Activated naive CD8-positive, alpha-beta T cell treated with anti-CD3 and anti-CD28 coated beads, Interleukin-2, amount 10 ng/mL, durations not matched to agents 7 days and 5 days (primary cell): ENCODE data around the gene KANSL1L. TPM values are rescaled to one million over a fixed set of nuclear protein-coding genes. Genes with fewer than 3 reads are reported as not detected.

Experiments used
- ATAC-seq: fragments of 150-1000 bp; cut with Tn5 transposase; one replicate; pipeline ENCODE4 v1.10.0; 2021; ENCODE audit warnings: low read depth, moderate library complexity
- POLR2A ChIA-PET: fragments of 350-600 bp; sonication (Branson Sonifier 250); formaldehyde crosslinking; loops from one replicate; lab custom pipeline; 2021; ENCODE audit warnings: antibody characterized with exemption; lab: Charles Lee
- DNase-seq: peaks from one replicate; pipeline ENCODE4 v3.0.0; 2021
- H3K27ac Mint-ChIP-seq: one replicate; pipeline ENCODE4 v1.8.0; 2022; ENCODE audit warnings: mild to moderate bottlenecking, mixed read lengths
- H3K27me3 Mint-ChIP-seq: one replicate; pipeline ENCODE4 v1.8.0; 2022; ENCODE audit warnings: mild to moderate bottlenecking, moderate library complexity, mixed read lengths
- H3K36me3 Mint-ChIP-seq: one replicate; pipeline ENCODE4 v1.8.0; 2021; ENCODE audit warnings: mild to moderate bottlenecking, mixed read lengths
- H3K4me1 Mint-ChIP-seq: one replicate; pipeline ENCODE4 v1.8.0; 2021; ENCODE audit warnings: mixed read lengths
- H3K4me3 Mint-ChIP-seq: one replicate; pipeline ENCODE4 v1.8.0; 2022; ENCODE audit warnings: mild to moderate bottlenecking, moderate library complexity, mixed read lengths
- H3K9me3 Mint-ChIP-seq: one replicate; pipeline ENCODE4 v1.8.0; 2021; ENCODE audit warnings: mixed read lengths
- total RNA-seq, 2 experiments: library from RNA; stranded (reverse); gene quantifications; one replicate each; pipeline ENCODE4 v1.2.3, GENCODE V29; 2021

Gene KANSL1L
- total RNA-seq, 2 experiments from 2014 or later, result 6.5 to 10.2 TPM

GRCh38 chr2:210028178-210028577 is 143.0 kb downstream of the KANSL1L start:
- POLR2A ChIA-PET, result no interaction called here
- H3K4me3 Mint-ChIP-seq, result no peak overlapping the region

GRCh38 chr2:210027608-210028007 is 143.6 kb downstream of the KANSL1L start:
- Mint-ChIP-seq H3K4me1 (no peaks in the 10 kb centered on the region), H3K9me3 (no peaks in the 10 kb centered on the region), H3K4me3 (no peak overlapping the region), H3K36me3 (peaks cover 31% of the 10 kb centered on the region), H3K27ac (no peak overlapping the region), H3K27me3 (no peaks in the 10 kb centered on the region)
- POLR2A ChIA-PET, result no interaction called here
- ATAC-seq (no peak), DNase-seq (no peak)

More at GRCh38 chr2:210028178-210028577, 143.0 kb downstream of the KANSL1L start:
- ATAC-seq, result no peak
- Mint-ChIP-seq H3K27me3 (no peaks in the 10 kb centered on the region), H3K9me3 (no peaks in the 10 kb centered on the region), H3K4me1 (no peaks in the 10 kb centered on the region), H3K27ac (no peak overlapping the region), H3K36me3 (peaks cover 29% of the 10 kb centered on the region)
- no peak for DNase-seq

GRCh38 chr2:210022824-210023223 is 148.4 kb downstream of the KANSL1L start:
- ATAC-seq, result no peak
- Mint-ChIP-seq H3K27ac (no peak overlapping the region), H3K4me1 (no peaks in the 10 kb centered on the region), H3K9me3 (no peaks in the 10 kb centered on the region), H3K36me3 (peaks cover 31% of the 10 kb centered on the region), H3K27me3 (no peaks in the 10 kb centered on the region), H3K4me3 (no peak overlapping the region)
- POLR2A ChIA-PET, result no interaction called here
- DNase-seq, result no peak

- Mint-ChIP-seq H3K27me3 (no peaks in the 10 kb centered on the region), H3K4me3 (no peak overlapping the region), H3K36me3 (peaks cover 30% of the 10 kb centered on the region), H3K9me3 (no peaks in the 10 kb centered on the region), H3K27ac (no peak overlapping the region), H3K4me1 (peaks cover 2% of the 10 kb centered on the region)
- POLR2A ChIA-PET, result no interaction called here
- ATAC-seq (no peak), DNase-seq (no peak)
These were observed 151.1 kb downstream of the KANSL1L start for GRCh38 chr2:210020138-210020537.

GRCh38 chr2:210009896-210010295 is 161.3 kb downstream of the KANSL1L start:
- ATAC-seq (no peak), DNase-seq (no peak)
- no peak overlapping the region for H3K4me3 Mint-ChIP-seq
- H3K27me3 Mint-ChIP-seq, result no peaks in the 10 kb centered on the region
- H3K36me3 Mint-ChIP-seq, result peaks cover 37% of the 10 kb centered on the region
- POLR2A ChIA-PET, result no interaction called here
- no peaks in the 10 kb centered on the region for H3K9me3 Mint-ChIP-seq
- peaks cover 30% of the 10 kb centered on the region for H3K4me1 Mint-ChIP-seq
- H3K27ac Mint-ChIP-seq, result no peak overlapping the region

- ATAC-seq, result no peak
- no peak overlapping the region for H3K27ac Mint-ChIP-seq
- no peak for DNase-seq
- no peak overlapping the region for H3K4me3 Mint-ChIP-seq
- no peaks in the 10 kb centered on the region for H3K9me3 Mint-ChIP-seq
- peaks cover 36% of the 10 kb centered on the region for H3K4me1 Mint-ChIP-seq
- H3K36me3 Mint-ChIP-seq, result peaks cover 36% of the 10 kb centered on the region
- no peaks in the 10 kb centered on the region for H3K27me3 Mint-ChIP-seq
- POLR2A ChIA-PET, result no interaction called here
These were observed 162.1 kb downstream of the KANSL1L start for GRCh38 chr2:210009126-210009525.

- H3K4me1 Mint-ChIP-seq, result peaks cover 45% of the 10 kb centered on the region
- POLR2A ChIA-PET, result no interaction called here
- H3K36me3 Mint-ChIP-seq, result peaks cover 36% of the 10 kb centered on the region
- DNase-seq (no peak), ATAC-seq (no peak)
- H3K27me3 Mint-ChIP-seq, result no peaks in the 10 kb centered on the region
- no peak overlapping the region for H3K27ac Mint-ChIP-seq
- H3K4me3 Mint-ChIP-seq, result no peak overlapping the region
- H3K9me3 Mint-ChIP-seq, result no peaks in the 10 kb centered on the region
These were observed 163.3 kb downstream of the KANSL1L start for GRCh38 chr2:210007895-210008294.

GRCh38 chr2:210004881-210005280 is 166.3 kb downstream of the KANSL1L start:
- DNase-seq, result no peak
- Mint-ChIP-seq H3K9me3 (peaks cover 2% of the 10 kb centered on the region), H3K4me3 (peak overlapping the region; percentile 42), H3K4me1 (peaks cover 51% of the 10 kb centered on the region), H3K27me3 (no peaks in the 10 kb centered on the region), H3K36me3 (peaks cover 23% of the 10 kb centered on the region), H3K27ac (no peak overlapping the region)
- POLR2A ChIA-PET, result no interaction called here
- no peak for ATAC-seq

- Mint-ChIP-seq H3K27me3 (no peaks in the 10 kb centered on the region), H3K4me3 (peak overlapping the region; percentile 98), H3K4me1 (peaks cover 53% of the 10 kb centered on the region), H3K36me3 (peaks cover 17% of the 10 kb centered on the region), H3K27ac (peak overlapping the region; percentile 92), H3K9me3 (peaks cover 2% of the 10 kb centered on the region)
- DNase-seq, result no peak
- no peak for ATAC-seq
- POLR2A ChIA-PET, result no interaction called here
These were observed 167.8 kb downstream of the KANSL1L start for GRCh38 chr2:210003359-210003758.

GRCh38 chr2:210002158-210003157 is 168.8 kb downstream of the KANSL1L start, which contains the start of gene RPE:
RPE (plus strand) TSS chr2:210002638; CDS start chr2:210002662, 24 bp downstream.
- ATAC-seq, result peak; percentile 94
- POLR2A ChIA-PET, result interaction anchor here (0.9 kb wide), 1 partner anchor 168 kb away, joined by 6 read pairs; the partner anchor contains the start of gene KANSL1L
- Mint-ChIP-seq H3K4me3 (peak within 1 kb of the TSS; percentile 98), H3K36me3 (peaks cover 11% of the 10 kb centered on the region), H3K9me3 (peaks cover 2% of the 10 kb centered on the region), H3K27ac (peak within 1 kb of the TSS; percentile 92), H3K27me3 (no peaks in the 10 kb centered on the region), H3K4me1 (peaks cover 50% of the 10 kb centered on the region)
- DNase-seq, result peak; percentile 98

GRCh38 chr2:210000464-210001324 is 170.5 kb downstream of the KANSL1L start:
- Mint-ChIP-seq H3K36me3 (peaks cover 9% of the 10 kb centered on the region), H3K4me3 (no peak overlapping the region), H3K9me3 (peaks cover 2% of the 10 kb centered on the region), H3K27me3 (no peaks in the 10 kb centered on the region), H3K4me1 (peaks cover 38% of the 10 kb centered on the region), H3K27ac (no peak overlapping the region)
- no peak for ATAC-seq
- POLR2A ChIA-PET, result no interaction called here
- DNase-seq, result no peak

- H3K9me3 Mint-ChIP-seq, result peaks cover 2% of the 10 kb centered on the region
- POLR2A ChIA-PET, result interaction anchor here (0.6 kb wide), 1 partner anchor 166 kb away, joined by 4 read pairs; no protein-coding TSS in a partner anchor
- no peak for ATAC-seq
These were observed 172.6 kb downstream of the KANSL1L start for GRCh38 chr2:209998596-209998995.

GRCh38 chr2:209993968-209994367 is 177.2 kb downstream of the KANSL1L start:
- H3K27ac Mint-ChIP-seq, result no peak overlapping the region
- no peak overlapping the region for H3K4me3 Mint-ChIP-seq
- no peaks in the 10 kb centered on the region for H3K9me3 Mint-ChIP-seq
- H3K36me3 Mint-ChIP-seq, result no peaks in the 10 kb centered on the region
- peaks cover 13% of the 10 kb centered on the region for H3K27me3 Mint-ChIP-seq
- peaks cover 1% of the 10 kb centered on the region for H3K4me1 Mint-ChIP-seq
- DNase-seq (no peak), ATAC-seq (no peak)
- POLR2A ChIA-PET, result no interaction called here

More at GRCh38 chr2:209998596-209998995, 172.6 kb downstream of the KANSL1L start:
- peaks cover 4% of the 10 kb centered on the region for H3K27me3 Mint-ChIP-seq
- H3K4me3 Mint-ChIP-seq, result no peak overlapping the region
- no peaks in the 10 kb centered on the region for H3K36me3 Mint-ChIP-seq
- DNase-seq, result no peak
- no peak overlapping the region for H3K27ac Mint-ChIP-seq
- peaks cover 23% of the 10 kb centered on the region for H3K4me1 Mint-ChIP-seq
